Small intestine (tissue), 7 donors: ENCODE results near the gene TAGLN3. TPM values are rescaled to one million over a fixed set of nuclear protein-coding genes. Genes with fewer than 3 reads are reported as not detected.

Experiments used
- DNase-seq, 2 donors: peaks; one replicate each; pipeline versions ENCODE4 v3.0.0 to v3.0.0-alpha.2; 2013
- FAIRE-seq: peaks from 2 replicates; lab custom pipeline; 2012; peaks lifted over from hg19 to GRCh38; lab: Jason Lieb, UNC
- H3K27ac ChIP-seq, 3 donors: one replicate each; pipeline ENCODE4 v1.5.1; 2013; ENCODE audit warnings: low read length in 2 of 3, mild to moderate bottlenecking in 2 of 3, control low read depth in 1 of 3, inconsistent platforms in 1 of 3, low read depth in 1 of 3, moderate library complexity in 1 of 3
- H3K27me3 ChIP-seq, 3 donors: one replicate each; pipeline ENCODE4 v1.6.1; 2013; ENCODE audit warnings: low read length in 3 of 3, inconsistent platforms in 1 of 3; ENCODE audit not compliant: control insufficient read depth in 3 of 3, insufficient read depth in 3 of 3
- H3K36me3 ChIP-seq, 3 donors: one replicate each; pipeline ENCODE4 v1.6.1; 2013; ENCODE audit warnings: low read length in 3 of 3, inconsistent platforms in 1 of 3, low read depth in 1 of 3, mild to moderate bottlenecking in 1 of 3, moderate library complexity in 1 of 3; ENCODE audit not compliant: control insufficient read depth in 3 of 3, insufficient read depth in 2 of 3
- H3K4me1 ChIP-seq, 3 donors: one replicate each; pipeline ENCODE4 v1.6.1; 2013; ENCODE audit warnings: low read length in 2 of 3, inconsistent platforms in 1 of 3, low read depth in 1 of 3, mild to moderate bottlenecking in 1 of 3, moderate library complexity in 1 of 3; ENCODE audit not compliant: control insufficient read depth in 3 of 3, insufficient read depth in 2 of 3
- H3K4me3 ChIP-seq, 3 donors: one replicate each; pipeline ENCODE4 v1.5.1; 2013; ENCODE audit warnings: low read length in 3 of 3, control low read depth in 1 of 3, inconsistent platforms in 1 of 3, low read depth in 1 of 3, mild to moderate bottlenecking in 1 of 3, moderate library complexity in 1 of 3
- H3K9me3 ChIP-seq, 2 donors: one replicate each; pipeline ENCODE4 v1.6.1; 2013; ENCODE audit warnings: low read depth in 1 of 2, low read length in 1 of 2; ENCODE audit not compliant: control insufficient read depth in 2 of 2, insufficient read depth in 1 of 2
- WGBS, 3 donors: extraction: QIAGEN DNeasy Blood & Tissue Kit; methylation state at CpG; one replicate each; pipeline ENCODE4 v1.1.7; 2013; 5-methylcytosine and 5-hydroxymethylcytosine counted together
- polyA plus RNA-seq, 4 donors: library from polyadenylated mRNA; stranded (reverse) in 3 of 4; unstranded in 1 of 4; fragments of 200-250 nt in 3 of 4; fragments of 120-200 nt in 1 of 4; gene quantifications; one replicate each; pipeline versions ENCODE4 v1.2.1 to v1.2.3, GENCODE V29; 2013
- donor health status: healthy with polysubstance abuse.
- donor health status: control.
- donor health status: control.
- donor health status: Bipolar disorder and iron deficiency.
- donor health status: healthy.

TAGLN3 gene
- polyA plus RNA-seq, 4 donors, result 1.4 to 2.7 TPM; not detected in 2

- WGBS, 3 donors, result 89 to 93% (median 93%) methylated on average over 3 of the region's 3 CpGs
- Histone ChIP-seq H3K4me3 (no peak overlapping the region), H3K27ac (no peak overlapping the region), H3K36me3 (peaks cover 0 to 8% (median 0%) of the 10 kb centered on the region in 3 donors), H3K27me3 (no peaks in the 10 kb centered on the region), H3K9me3 (no peaks in the 10 kb centered on the region), H3K4me1 (no peaks in the 10 kb centered on the region)
- no peak for FAIRE-seq
- DNase-seq, result no peak
These were observed 42.3 kb upstream of the TAGLN3 start for GRCh38 chr3:111956449-111956848.

GRCh38 chr3:111956995-111957734, 41.6 kb upstream of the TAGLN3 start:
- H3K9me3 ChIP-seq, result no peaks in the 10 kb centered on the region
- FAIRE-seq (no peak), DNase-seq (no peak)
- peaks cover 0 to 8% (median 0%) of the 10 kb centered on the region in 3 donors for H3K36me3 ChIP-seq
- H3K27me3 ChIP-seq, result no peaks in the 10 kb centered on the region
- H3K4me1 ChIP-seq, result no peaks in the 10 kb centered on the region
- no peak overlapping the region for H3K27ac ChIP-seq
- no peak overlapping the region for H3K4me3 ChIP-seq
- WGBS, 3 donors, result 76 to 89% (median 84%) methylated on average over 4 of the region's 4 CpGs

GRCh38 chr3:111961461-111962164, 37.1 kb upstream of the TAGLN3 start:
- DNase-seq (no peak), FAIRE-seq (no peak)
- 67 to 77% (median 73%) methylated on average over 3 of the region's 3 CpGs for WGBS, 3 donors
- Histone ChIP-seq H3K4me3 (no peak overlapping the region), H3K9me3 (no peaks in the 10 kb centered on the region), H3K27ac (no peak overlapping the region), H3K27me3 (no peaks in the 10 kb centered on the region), H3K4me1 (no peaks in the 10 kb centered on the region), H3K36me3 (peaks cover 0 to 2% (median 0%) of the 10 kb centered on the region in 3 donors)

- Histone ChIP-seq H3K36me3 (peaks cover 0 to 2% (median 0%) of the 10 kb centered on the region in 3 donors), H3K27ac (no peak overlapping the region), H3K4me3 (no peak overlapping the region), H3K27me3 (no peaks in the 10 kb centered on the region), H3K9me3 (no peaks in the 10 kb centered on the region), H3K4me1 (peaks cover 0 to 6% (median 0%) of the 10 kb centered on the region in 3 donors)
- no peak for FAIRE-seq
- DNase-seq, result no peak
- 72 to 80% (median 78%) methylated on average over 1 of the region's 1 CpG for WGBS, 3 donors
These were observed 35.3 kb upstream of the TAGLN3 start for GRCh38 chr3:111963424-111963823.

- 87 to 94% (median 88%) methylated on average over 2 of the region's 2 CpGs for WGBS, 3 donors
- Histone ChIP-seq H3K27ac (no peak overlapping the region), H3K9me3 (no peaks in the 10 kb centered on the region), H3K4me3 (no peak overlapping the region), H3K36me3 (peaks cover 0 to 2% (median 0%) of the 10 kb centered on the region in 3 donors), H3K27me3 (no peaks in the 10 kb centered on the region), H3K4me1 (peaks cover 0 to 6% (median 0%) of the 10 kb centered on the region in 3 donors)
- FAIRE-seq, result no peak
- no peak for DNase-seq
These were observed 33.2 kb upstream of the TAGLN3 start for GRCh38 chr3:111965484-111965883.

GRCh38 chr3:111967068-111967467, 31.7 kb upstream of the TAGLN3 start:
- Histone ChIP-seq H3K4me1 (peaks cover 0 to 6% (median 0%) of the 10 kb centered on the region in 3 donors), H3K36me3 (peaks cover 0 to 2% (median 2%) of the 10 kb centered on the region in 3 donors), H3K4me3 (no peak overlapping the region), H3K27ac (peak overlapping the region in 1 of 3 donors; percentile 53), H3K9me3 (no peaks in the 10 kb centered on the region), H3K27me3 (no peaks in the 10 kb centered on the region)
- FAIRE-seq, result no peak
- 17 to 27% (median 22%) methylated on average over 3 of the region's 3 CpGs for WGBS, 3 donors
- peak; percentile 13 to 42 for DNase-seq

GRCh38 chr3:111967651-111968274, 31.0 kb upstream of the TAGLN3 start:
- FAIRE-seq (peak; percentile 10), DNase-seq (peak; percentile 85 to 86)
- peaks cover 0 to 6% (median 0%) of the 10 kb centered on the region in 3 donors for H3K4me1 ChIP-seq
- no peak overlapping the region for H3K4me3 ChIP-seq
- WGBS, 3 donors, result 10 to 11% (median 10%) methylated on average over 8 of the region's 8 CpGs
- no peaks in the 10 kb centered on the region for H3K9me3 ChIP-seq
- peak overlapping the region in 1 of 3 donors; percentile 53 for H3K27ac ChIP-seq
- no peaks in the 10 kb centered on the region for H3K27me3 ChIP-seq
- peaks cover 0 to 2% (median 2%) of the 10 kb centered on the region in 3 donors for H3K36me3 ChIP-seq

- FAIRE-seq (peak; percentile 19), DNase-seq (no peak)
- Histone ChIP-seq H3K4me1 (peaks cover 0 to 6% (median 0%) of the 10 kb centered on the region in 3 donors), H3K4me3 (no peak overlapping the region), H3K9me3 (no peaks in the 10 kb centered on the region), H3K27me3 (no peaks in the 10 kb centered on the region), H3K27ac (no peak overlapping the region), H3K36me3 (peaks cover 0 to 2% (median 0%) of the 10 kb centered on the region in 3 donors)
- WGBS, 3 donors, result 45 to 63% (median 61%) methylated on average over 5 of the region's 5 CpGs
These were observed 30.2 kb upstream of the TAGLN3 start for GRCh38 chr3:111968319-111969054.
